Stimulated activated CD4-positive, alpha-beta T cell treated with anti-CD3 and anti-CD28 coated beads, Interleukin-4, amount 100 ng/mL, for 24 hours (primary cell): ENCODE data around the gene GHR.
A peak's percentile ranks its signal among the peaks of the same experiment; 100 is the strongest.
"Not testable (repeated sequence)": the region's sequence is repeated elsewhere in the genome, so short reads cannot be mapped to it uniquely, and the experiment has no call there.

Source experiments
- DNase-seq: peaks from one replicate; pipeline ENCODE4 v3.0.0-alpha.2; 2020

Gene GHR

DNA sequence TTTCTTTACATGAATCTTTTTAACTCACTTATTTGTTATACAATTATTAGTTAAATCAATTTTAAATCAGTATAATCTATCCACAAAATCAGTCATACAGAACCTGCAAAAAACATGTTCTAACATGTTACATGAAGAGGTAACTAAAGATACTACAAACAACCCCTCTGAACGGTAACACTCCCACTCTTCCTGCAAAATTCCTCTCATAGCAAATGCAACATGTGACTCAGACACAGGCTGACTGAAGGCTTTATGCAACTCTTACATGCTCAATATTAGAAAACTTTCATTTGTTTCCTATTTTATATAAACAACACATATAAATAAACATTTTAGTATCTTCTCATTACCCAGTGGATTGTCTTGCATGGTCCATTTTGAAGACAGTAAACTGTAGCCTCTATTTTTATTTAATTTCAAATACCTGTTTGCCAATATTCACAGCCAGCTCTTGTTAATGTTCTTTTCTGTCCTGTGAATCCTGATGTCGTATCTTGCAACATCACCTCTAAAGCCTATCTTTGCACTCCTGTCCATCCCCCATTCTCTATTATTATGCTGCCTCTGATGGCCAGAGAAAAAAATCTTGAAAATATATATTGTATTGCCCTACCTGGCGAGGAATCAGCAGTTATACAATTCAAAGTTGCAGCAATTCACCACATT lies 232.9 kb downstream of the GHR start:
- no peak for DNase-seq

DNA sequence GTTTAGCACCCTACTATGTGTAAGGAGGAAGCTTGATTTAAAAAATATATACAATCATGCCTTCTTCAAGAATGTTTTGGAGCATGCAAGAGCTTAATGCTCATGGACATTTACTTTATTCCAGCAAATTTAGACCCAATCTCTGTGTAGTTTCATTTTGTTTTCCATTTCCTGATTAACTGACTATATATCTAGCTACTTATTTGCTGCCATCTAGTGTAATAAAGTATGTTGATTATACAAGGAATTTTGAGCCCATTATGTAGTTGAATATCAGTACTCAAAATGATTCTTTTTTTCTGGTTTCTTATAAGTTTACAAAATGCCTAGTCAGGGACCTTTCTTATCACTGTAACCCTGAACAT lies 233.4 kb downstream of the GHR start:
- DNase-seq, result no peak

DNA sequence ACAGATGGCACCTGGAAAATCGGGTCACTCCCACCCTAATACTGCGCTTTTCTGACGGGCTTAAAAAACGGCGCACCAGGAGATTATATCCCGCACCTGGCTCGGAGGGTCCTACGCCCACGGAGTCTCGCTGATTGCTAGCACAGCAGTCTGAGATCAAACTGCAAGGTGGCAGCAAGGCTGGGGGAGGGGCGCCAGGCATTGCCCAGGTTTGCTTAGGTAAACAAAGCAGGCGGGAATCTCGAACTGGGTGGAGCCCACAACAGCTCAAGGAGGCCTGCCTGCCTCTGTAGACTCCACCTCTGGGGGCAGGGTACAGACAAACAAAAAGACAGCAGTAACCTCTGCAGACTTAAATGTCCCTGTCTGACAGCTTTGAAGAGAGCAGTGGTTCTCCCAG lies 236.6 kb downstream of the GHR start:
- not testable (repeated sequence) for DNase-seq

DNA sequence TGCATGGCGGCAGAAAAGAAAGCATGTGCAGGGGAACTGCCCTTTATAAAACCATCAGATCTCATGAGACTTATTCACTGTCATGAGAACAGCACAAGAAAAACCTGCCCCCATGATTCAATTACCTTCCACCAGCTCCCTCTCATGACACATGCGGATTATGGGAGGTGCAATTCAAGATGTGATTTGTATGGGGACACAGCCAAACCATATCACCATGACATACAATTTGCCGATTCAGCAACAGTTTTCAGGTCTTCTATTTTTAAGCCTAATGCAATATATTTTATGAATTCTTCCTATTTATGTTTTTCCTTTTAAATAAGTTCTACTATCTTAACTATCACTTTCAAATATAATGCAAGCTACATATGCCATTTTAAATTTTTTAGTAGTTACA lies 242.6 kb downstream of the GHR start:
- DNase-seq, result no peak

DNA sequence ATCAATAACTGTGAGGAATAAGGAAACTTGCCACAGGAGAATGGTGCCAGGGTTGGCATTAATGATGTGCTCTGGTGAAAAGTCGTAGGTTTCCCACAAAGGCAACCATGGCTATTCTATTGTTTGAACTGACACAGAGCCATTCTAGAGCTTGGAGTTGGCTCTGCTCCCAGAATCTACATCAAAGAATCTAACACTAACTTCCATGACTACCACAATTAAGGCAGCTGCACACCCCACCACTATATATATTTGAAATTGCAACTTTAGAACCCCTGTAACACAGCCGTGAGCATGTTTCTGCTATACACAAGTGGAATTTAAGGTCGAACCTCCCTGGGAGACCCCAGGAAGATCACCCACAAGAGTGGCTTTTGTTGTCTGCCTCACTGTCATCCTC lies 243.6 kb downstream of the GHR start:
- DNase-seq, result no peak

DNA sequence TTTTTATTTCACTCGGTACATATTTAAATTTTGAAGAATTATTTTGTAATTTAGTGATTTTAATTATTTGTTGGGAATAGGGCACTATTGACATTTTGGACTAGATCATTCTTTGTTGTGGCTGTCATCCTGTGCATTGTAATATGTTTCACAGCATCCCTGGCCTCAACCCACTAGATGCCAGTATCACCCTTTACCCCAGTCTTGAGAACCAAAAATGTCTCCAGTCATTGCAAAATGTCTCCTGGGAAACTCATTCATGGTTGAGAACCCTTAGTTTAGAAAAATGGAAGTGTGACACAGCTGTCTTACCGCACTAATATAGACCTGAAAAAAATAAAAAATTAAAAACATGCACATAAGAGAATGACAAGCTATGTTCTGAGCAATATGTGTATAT lies 245.0 kb downstream of the GHR start:
- DNase-seq, result no peak

DNA sequence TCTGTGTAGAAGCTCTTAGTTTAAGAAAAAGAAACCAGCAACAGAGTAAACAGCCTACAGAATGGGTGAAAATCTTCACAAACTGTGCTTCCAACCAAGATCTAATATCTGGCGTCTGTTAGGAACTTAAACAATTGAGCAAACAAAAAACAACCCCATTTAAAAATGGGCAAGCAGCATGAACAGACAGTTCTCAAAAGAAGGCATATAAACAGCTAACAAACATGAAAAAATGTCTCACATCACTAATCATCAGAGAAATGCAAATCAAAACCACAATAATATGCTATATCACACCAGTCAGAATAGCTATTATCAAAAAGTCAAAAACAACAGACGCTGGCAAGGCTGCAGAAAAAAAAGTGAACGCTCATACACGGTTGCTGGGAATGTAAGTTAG lies 249.7 kb downstream of the GHR start:
- no peak for DNase-seq

DNA sequence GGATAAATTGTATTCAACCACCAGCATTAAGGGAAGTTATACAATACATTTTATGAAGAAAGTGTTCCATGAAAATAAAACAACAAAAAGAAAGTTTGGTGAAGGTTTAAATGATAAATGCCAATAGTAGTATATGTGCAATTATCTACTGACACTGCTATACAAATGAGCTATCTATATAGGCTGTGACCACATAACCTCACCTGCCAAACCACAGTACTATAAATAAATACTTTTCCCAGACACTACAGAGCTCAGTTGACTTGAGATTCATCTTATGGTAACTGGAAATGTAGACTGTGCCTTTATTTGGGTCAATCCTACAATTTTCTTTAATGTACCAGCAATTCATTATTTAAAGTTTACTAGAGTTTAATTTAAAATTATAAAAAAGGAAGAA lies 252.4 kb downstream of the GHR start:
- DNase-seq, result no peak

DNA sequence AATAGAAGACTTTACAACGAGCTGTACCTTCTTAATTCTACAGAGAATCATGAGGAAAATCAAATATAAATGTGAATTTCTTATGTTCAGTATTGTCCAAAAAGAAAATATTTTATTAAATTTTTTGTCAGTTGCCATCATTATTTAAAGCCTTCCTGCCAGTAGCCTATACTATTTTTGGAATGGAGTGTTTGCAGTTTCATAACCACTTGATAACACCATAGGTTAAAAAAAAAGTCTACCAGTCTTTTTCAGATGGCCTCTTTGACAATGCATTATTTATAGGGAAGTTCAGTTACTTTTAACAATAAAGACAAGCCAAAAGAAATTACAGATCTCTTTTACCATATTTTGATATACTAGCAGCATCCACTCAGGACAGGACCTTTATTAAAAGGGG lies 253.1 kb downstream of the GHR start:
- no peak for DNase-seq

DNA sequence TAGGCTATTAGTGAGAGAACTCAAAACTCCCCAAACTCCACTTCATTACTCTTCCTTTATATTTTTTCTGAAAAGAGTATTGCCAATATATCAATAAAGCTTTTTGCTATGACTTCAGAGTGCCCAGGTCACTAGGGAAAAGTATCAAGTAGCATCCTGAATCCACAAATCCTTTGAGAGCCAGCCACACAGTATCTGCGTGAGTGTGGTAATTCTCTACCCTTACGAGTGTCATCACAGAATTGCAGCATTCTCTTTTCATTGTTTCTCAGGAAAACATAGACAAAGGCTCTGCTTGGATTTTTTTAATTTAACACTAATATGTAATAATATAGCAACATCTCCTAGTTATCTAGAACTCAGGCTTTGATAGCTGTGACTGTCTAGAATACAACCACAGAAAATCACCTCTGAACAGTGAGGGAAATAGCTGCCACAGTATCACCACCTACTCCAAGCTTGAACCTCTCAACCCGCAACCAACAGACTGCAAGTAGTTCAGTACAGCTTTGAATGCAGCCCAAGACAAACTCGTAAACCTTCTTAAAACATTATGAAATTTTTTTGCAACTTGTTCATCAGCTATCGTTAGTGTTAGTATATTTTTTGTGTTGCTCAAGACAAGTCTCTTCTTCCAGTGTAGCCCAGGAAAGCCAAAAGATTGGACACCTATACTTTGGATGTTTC lies 254.1 kb downstream of the GHR start:
- DNase-seq, result no peak

DNA sequence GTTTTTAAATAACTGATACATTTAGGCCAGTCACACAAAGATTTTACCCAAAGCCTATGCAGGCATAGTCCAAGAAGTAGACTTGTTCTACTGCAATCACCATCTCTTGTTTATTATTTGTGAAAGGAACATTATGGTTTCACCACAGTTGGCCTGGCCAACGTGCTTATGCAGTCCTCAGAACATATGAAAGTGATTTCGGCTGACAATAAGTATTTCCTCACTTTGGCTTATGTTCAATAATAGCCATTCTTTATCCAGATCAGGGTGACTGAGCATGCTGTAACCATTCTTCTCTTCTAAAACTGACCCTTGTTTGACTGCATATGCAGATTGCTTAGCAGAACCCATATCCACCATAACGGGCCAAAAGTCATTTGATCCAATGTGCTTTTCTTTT lies 256.8 kb downstream of the GHR start:
- no peak for DNase-seq

DNA sequence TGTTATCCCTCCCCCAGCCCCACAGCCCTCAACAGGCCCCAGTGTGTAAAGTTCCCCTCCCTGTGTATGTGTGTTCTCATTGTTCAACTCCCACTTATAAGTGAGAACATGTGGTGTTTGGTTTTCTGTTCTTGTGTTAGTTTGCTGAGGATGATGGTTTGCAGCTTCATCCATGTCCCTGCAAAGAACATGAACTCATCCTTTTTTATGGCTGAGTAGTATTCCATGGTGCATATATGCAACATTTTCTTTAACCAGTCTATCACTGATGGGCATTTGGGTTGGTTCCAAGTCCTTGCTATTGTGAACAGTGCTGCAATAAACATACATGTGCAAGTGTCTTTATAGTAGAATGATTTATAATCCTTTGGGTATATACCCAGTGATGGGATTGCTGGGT lies 261.8 kb downstream of the GHR start:
- not testable (repeated sequence) for DNase-seq

DNA sequence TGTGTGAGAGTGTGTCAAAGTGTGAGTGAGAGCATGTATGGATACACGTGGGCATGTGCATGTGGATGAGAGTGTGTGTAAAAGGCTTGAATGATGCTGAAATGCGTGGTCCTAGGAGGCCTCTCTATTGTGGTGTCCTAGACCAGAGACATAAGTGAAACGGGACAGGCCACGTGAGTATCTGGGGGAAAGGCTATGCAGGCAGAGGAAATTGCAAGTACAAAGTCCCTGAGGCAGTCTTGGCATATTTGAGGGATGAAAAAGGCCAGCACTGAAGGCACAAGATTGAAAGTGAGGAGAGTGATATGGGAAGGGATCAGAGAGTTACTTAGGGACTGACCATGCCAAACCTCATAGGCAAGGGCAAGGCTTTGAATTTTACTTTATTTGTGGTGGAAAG lies 266.2 kb downstream of the GHR start:
- DNase-seq, result no peak

DNA sequence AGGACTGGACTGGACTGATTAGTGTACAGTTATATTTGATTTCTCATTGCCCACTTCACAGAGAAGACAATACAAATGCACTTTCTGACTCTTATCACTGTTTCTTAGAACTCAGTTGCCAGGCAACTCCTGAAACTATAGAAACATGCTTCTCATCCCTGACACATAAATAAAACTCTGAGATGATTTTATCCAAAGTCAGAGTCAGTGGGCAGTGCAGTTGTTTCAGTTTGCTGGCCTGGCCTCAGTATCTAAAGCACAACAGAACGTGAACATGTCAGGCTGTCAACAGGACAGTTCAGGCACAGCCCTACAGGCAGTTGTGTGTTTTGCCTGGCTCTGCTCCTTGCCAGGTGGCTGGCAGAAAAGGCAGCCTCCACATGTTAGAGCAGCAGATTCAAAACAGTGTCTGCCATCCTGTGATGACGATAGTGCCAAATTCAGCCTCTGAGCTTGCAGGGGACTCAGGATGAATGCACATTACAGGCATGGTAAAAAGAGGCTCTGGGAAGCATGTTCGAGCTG lies 268.2 kb downstream of the GHR start:
- no peak for DNase-seq

DNA sequence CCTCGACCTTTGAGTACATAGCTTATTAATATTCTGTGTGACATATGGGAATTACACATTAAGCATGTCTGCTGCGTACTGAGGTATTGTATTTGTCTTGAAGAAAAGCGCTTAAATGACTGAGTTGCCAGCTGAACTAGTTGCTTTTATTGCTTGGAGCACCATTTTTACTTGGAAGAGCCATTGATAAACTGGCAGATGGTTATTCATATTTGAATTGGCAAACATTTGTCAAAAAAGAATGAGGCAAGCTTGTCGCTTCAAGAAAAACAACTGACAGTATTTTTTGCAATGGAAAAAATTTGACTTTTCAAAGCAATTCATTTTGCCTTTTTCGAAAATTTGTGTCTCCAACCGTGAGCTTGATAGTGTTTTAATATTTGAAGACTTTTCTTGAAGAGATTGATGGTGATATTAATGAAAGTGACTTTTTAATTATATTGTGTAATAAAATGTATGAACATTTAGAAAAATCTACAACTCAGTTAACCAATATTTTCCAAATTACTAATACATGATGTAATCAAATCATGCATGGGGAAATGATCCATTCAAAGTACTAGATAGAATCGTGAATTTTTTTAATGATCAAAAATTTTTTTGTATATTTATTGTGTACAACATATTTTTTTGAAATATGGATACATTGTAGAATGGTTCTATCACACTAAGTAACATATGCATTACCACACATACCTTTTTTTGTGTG lies 278.3 kb downstream of the GHR start:
- no peak for DNase-seq

DNA sequence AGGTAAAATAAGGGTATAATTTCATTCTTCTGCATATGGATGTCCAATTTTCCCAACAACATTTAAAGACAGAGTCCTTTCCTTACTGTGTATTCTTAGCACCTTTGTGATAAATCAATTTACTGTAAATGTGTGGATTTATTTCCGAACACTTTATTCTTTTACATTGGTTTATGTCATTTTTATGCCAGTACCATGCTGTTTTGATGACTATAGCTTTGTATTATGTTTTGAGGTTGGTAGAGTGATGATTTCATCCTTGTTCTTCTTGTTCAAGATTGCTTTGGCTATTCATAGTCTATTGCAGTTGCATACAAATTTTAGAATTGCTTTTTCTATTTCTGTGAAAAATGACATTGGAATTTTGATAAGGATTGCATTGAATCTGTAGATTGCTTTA lies 280.0 kb downstream of the GHR start:
- DNase-seq, result no peak

DNA sequence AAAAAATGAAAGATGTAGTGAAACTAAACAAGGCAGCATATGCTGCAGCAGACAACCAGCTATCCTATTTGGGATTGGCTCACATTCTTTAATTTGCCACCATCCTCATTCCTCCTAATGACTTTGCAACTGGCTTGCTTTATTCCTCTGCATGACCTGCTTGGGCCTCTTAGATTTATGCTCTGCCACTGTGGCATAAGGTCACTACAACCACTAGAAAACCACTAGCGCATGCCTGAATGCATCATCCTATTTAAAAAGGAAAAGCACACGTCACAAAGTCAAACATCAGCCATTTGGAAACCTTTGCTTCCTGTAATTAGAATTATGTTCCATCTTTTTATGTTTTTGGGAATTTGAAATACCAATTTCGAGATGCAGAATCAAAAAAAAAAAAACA lies 292.5 kb downstream of the GHR start:
- DNase-seq, result no peak

DNA sequence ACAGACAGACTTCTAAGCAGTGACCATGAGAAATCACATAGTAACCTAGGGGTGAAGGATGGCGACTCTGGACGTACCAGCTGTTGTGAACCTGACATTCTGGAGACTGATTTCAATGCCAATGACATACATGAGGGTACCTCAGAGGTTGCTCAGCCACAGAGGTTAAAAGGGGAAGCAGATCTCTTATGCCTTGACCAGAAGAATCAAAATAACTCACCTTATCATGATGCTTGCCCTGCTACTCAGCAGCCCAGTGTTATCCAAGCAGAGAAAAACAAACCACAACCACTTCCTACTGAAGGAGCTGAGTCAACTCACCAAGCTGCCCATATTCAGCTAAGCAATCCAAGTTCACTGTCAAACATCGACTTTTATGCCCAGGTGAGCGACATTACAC lies 295.4 kb downstream of the GHR start:
- peak; percentile 9 for DNase-seq

DNA sequence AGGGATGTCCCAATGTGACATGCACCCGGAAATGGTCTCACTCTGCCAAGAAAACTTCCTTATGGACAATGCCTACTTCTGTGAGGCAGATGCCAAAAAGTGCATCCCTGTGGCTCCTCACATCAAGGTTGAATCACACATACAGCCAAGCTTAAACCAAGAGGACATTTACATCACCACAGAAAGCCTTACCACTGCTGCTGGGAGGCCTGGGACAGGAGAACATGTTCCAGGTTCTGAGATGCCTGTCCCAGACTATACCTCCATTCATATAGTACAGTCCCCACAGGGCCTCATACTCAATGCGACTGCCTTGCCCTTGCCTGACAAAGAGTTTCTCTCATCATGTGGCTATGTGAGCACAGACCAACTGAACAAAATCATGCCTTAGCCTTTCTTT lies 295.8 kb downstream of the GHR start:
- DNase-seq, result no peak

DNA sequence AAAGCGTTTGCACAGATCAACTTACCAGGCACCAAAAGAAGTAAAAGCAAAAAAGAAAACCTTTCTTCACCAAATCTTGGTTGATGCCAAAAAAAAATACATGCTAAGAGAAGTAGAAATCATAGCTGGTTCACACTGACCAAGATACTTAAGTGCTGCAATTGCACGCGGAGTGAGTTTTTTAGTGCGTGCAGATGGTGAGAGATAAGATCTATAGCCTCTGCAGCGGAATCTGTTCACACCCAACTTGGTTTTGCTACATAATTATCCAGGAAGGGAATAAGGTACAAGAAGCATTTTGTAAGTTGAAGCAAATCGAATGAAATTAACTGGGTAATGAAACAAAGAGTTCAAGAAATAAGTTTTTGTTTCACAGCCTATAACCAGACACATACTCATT lies 297.0 kb downstream of the GHR start:
- DNase-seq, result no peak

DNA sequence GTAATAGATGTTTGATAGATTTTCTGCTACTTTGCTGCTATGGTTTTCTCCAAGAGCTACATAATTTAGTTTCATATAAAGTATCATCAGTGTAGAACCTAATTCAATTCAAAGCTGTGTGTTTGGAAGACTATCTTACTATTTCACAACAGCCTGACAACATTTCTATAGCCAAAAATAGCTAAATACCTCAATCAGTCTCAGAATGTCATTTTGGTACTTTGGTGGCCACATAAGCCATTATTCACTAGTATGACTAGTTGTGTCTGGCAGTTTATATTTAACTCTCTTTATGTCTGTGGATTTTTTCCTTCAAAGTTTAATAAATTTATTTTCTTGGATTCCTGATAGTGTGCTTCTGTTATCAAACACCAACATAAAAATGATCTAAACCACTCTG lies 298.2 kb downstream of the GHR start:
- DNase-seq, result no peak

DNA sequence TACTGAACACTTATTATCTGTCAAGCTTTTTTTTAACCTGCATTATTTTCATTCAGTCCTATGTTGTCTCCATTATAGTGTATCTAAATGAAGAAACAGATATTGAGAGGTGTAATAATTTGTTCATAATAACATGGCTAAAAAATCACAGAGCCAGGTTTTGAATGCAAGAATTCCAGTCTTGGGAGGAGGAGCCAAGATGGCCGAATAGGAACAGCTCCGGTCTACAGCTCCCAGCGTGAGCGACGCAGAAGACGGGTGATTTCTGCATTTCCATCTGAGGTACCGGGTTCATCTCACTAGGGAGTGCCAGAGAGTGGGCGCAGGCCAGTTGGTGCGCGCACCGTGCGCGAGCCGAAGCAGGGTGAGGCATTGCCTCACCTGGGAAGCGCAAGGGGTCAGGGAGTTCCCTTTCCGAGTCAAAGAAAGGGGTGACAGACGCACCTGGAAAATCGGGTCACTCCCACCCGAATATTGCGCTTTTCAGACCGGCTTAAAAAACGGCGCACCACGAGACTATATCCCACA lies 311.4 kb downstream of the GHR start:
- not testable (repeated sequence) for DNase-seq

DNA sequence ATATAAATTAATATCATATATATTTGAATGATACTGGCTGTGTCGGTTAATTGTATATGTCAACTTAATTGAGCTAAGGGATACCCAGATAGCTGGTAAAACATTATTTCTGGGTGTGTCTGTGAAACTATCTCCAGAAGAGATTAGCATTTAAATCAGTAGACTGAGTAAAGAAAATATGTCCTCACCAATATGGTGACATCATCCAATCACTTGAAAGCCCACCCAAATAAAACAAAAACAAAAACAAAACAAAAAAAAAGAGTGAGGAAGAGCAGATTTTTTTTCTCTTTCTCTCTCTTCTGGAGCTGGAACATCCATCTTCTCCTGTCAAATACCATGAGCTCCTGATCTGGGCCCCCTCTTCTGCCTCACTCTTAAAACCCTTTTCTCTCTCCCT lies 317.7 kb downstream of the GHR start:
- DNase-seq, result no peak

DNA sequence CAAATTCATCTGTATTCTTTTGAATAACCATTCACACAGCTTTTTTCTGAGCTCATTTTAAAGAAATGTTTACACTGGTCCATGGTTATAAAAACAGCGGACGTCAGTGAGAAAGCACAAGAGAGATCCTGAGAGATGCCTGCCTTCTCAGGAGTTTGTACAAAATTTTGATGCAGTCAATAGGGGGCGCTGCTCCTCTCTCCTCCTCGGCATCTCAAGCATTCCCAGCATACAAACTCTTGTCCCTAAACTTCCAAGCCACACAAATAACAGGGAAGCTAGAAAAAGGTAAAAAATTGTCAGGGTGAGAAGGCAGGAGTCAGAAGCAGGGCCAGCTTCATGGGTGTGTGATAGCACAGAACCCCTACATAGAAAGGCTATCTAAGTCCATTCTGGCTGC lies 322.2 kb downstream of the GHR start:
- no peak for DNase-seq
